Erythroblast (primary cell): Measurements from ENCODE around the gene THSD7A.

ENCODE experiments used
- GATA1 ChIP-seq: IDR thresholded peaks from 2 replicates; pipeline ENCODE4 v1.6.1; 2011; ENCODE audit warnings: low read depth, mild to moderate bottlenecking, control low read depth, low read length, moderate library complexity
- POLR2A ChIP-seq: IDR thresholded peaks from 2 replicates; pipeline ENCODE4 v1.6.1; 2011; ENCODE audit warnings: mild to moderate bottlenecking, low read length

DNA sequence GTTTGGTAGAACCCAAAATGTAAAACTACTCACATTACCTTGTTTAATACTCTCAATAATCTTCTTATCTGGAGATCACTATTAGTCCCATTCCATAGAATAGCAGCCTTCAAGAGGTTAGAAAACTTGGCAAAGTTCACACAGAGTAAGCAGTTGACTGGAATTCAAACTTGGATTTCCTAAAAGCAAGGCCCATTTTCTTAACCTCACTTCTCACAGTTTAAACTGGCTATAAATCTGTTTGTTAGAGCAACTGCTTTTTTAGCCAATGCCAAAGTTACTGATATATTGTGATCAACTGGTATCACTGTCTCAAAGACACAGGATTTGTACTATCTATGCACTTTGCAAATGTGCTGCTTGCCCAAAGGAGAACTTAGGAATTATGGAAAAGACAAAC is 230.2 kb downstream of the THSD7A start:
- TF ChIP-seq POLR2A (no peak), GATA1 (no peak)
